ENCODE data around the gene LEMD2. TPM values are rescaled to one million over a fixed set of nuclear protein-coding genes. Genes with fewer than 3 reads are reported as not detected.

Gene LEMD2
- total RNA-seq, 1 experiment from 2014 or later: 91.8 TPM

DNA sequence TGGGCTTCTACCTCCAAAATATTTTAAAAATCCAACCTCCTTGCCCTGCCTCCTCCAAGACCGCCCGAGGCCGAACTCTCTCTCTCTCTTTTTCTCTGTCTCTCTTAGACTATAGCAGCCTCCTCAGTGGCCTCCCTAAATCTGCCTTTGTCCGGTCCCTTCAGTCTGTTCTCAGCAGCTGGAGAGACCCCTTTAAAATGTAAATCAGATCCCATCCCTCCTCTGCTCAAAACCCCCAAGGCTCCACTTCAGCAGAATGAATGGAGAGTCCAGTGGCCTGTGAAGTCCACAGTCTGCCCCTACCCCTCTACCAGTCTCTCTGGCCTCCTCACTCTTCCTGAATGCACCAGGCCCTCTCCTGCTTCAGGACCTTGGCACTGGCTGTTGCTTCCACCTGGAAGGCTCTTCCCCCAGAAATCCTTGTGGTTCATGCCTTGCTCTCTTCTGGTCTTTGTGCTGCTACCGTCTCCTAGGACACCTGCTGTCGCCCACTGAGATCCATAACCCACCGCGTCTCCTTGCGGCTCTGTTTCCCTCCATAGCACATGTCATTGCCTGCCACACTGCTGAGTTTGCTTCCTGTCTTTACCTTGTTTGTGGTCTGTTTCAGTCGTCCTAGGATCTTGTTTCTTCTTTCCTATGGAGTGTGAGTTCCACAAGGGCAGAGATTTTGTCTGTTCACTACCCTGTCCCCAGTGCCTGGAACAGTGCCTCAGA, 8.9 kb upstream of the LEMD2 start:
- DNase-seq: no peak
- Histone ChIP-seq H3K9ac (ENCODE audit: extremely low read depth, insufficient read length, low read length) (no peak overlapping the region), H2BK120ac (ENCODE audit: low read depth, low read length, poor library complexity, severe bottlenecking) (no peak overlapping the region), H3K27me3 (ENCODE audit: insufficient read depth, low read length) (0 out of 2 replicates have a peak, but pooled peaks cover 3% of the 10 kb centered on the region), H3K9me3 (ENCODE audit: control insufficient read depth, low read depth, low read length) (no peaks in the 10 kb centered on the region), H4K20me1 (ENCODE audit: control insufficient read depth, insufficient read depth, insufficient read length) (no peaks in the 10 kb centered on the region), H2BK5ac (ENCODE audit: insufficient read length, low read length) (no peak overlapping the region), H3T11ph (ENCODE audit: low read length) (no peak overlapping the region), H3K56ac (ENCODE audit: insufficient read length, low read depth, low read length) (no peak overlapping the region), H3K79me1 (ENCODE audit: insufficient read depth, low read depth, low read length, poor library complexity, severe bottlenecking) (no peaks in the 10 kb centered on the region), H3K23ac (ENCODE audit: insufficient read length, low read depth, low read length) (no peak overlapping the region), H3K18ac (ENCODE audit: insufficient read length, low read depth, low read length) (no peak overlapping the region), H2BK12ac (ENCODE audit: insufficient read length, low read depth, low read length) (no peak overlapping the region), H3K4me2 (ENCODE audit: insufficient read depth, insufficient read length, low read length) (no peak overlapping the region), H3K23me2 (ENCODE audit: insufficient read length, low read depth, low read length, poor library complexity, severe bottlenecking) (no peaks in the 10 kb centered on the region), H4K5ac (ENCODE audit: insufficient read length, low read depth, low read length) (no peak overlapping the region), H4K8ac (replicated peaks; ENCODE audit: insufficient read length, low read depth, low read length) (no peak overlapping the region), H2BK15ac (ENCODE audit: low read depth, low read length) (no peak overlapping the region), H2BK20ac (ENCODE audit: low read depth, low read length, poor library complexity, severe bottlenecking) (no peak overlapping the region), H3K14ac (ENCODE audit: insufficient read depth, low read length) (no peak overlapping the region), H4K91ac (ENCODE audit: insufficient read length, low read depth, low read length) (no peak overlapping the region), H3K4ac (ENCODE audit: low read depth, low read length) (no peak overlapping the region), H2AK5ac (ENCODE audit: insufficient read length, low read length) (no peak overlapping the region), H3K27ac (ENCODE audit: insufficient read length, low read depth, low read length) (no peak overlapping the region), H2AFZ (ENCODE audit: low read length) (no peak overlapping the region), H3K79me2 (ENCODE audit: insufficient read depth, low read length) (no peaks in the 10 kb centered on the region), H3K4me1 (ENCODE audit: insufficient read depth, low read length) (peaks cover 3% of the 10 kb centered on the region)
- TF ChIP-seq CTCF (conservative IDR thresholded peaks at IDR 0.05): no peak
- no peaks in the 10 kb centered on the region for H3K9me3 Mint-ChIP-seq
- WGBS (ENCODE audit: extremely low coverage, insufficient read length, low lambda C conversion rate): no CpG with 5 or more reads among the region's 10 CpGs
- peaks cover 64 to 67% of the 10 kb centered on the region in 2 experiments for H3K4me1 Mint-ChIP-seq
- H3K4me3 Mint-ChIP-seq: no peak overlapping the region; a peak in 1 of 5 replicates
- H3K27ac Mint-ChIP-seq: peak overlapping the region; percentile 9 to 79 (median 25); a peak in 6 of 7 replicates
- H3K27me3 Mint-ChIP-seq (ENCODE audit: low read depth): peaks cover 2% of the 10 kb centered on the region
- H3K36me3 Mint-ChIP-seq (ENCODE audit: insufficient read depth in 1 of 3, low read depth in 3 of 3): no peaks in the 10 kb centered on the region
